HEK293 (cell line): Measurements from ENCODE around the gene C11orf54.

ENCODE experiments used
- CTCF ChIA-PET: fragments of 350-600 bp; formaldehyde crosslinking; extraction: SDS; loops from one replicate; lab custom pipeline; 2021; ENCODE audit warnings: antibody characterized with exemption; lab: Yijun Ruan, JAX
- POLR2A ChIA-PET: fragments of 300-600 bp; formaldehyde crosslinking; extraction: SDS; loops from one replicate; lab custom pipeline; 2020; ENCODE audit warnings: antibody characterized with exemption, inconsistent platforms; lab: Yijun Ruan, JAX
- H3K27ac ChIP-seq: fragments of 200-500 bp; sonication (Bioruptor generic); 2 replicates; pipeline ENCODE4 v1.5.1; 2014; ENCODE audit warnings: low read depth, low read length, control low read depth, inconsistent platforms; ENCODE audit errors: extremely low read depth
- H3K36me3 ChIP-seq, 2 experiments: fragments of 200-500 bp in 1 of 2; sonication (Bioruptor generic) in 1 of 2; 1 replicate in 1 of 2; 2 replicates in 1 of 2; pipeline ENCODE4 v1.5.1; 2014 to 2017; ENCODE audit warnings: inconsistent platforms in 2 of 2, low read length in 2 of 2; ENCODE audit not compliant: control insufficient read depth in 2 of 2, insufficient read depth in 1 of 2
- H3K4me1 ChIP-seq: fragments of 200-500 bp; sonication (Bioruptor generic); 2 replicates; pipeline ENCODE4 v1.5.1; 2014; ENCODE audit warnings: mild to moderate bottlenecking, low read length, inconsistent platforms; ENCODE audit not compliant: control insufficient read depth, insufficient read depth
- H3K4me3 ChIP-seq: 2 replicates; pipeline ENCODE4 v1.5.1; 2011; ENCODE audit warnings: low read depth, mild to moderate bottlenecking, control low read depth, low read length, moderate library complexity
- H3K9me3 ChIP-seq: fragments of 200-500 bp; sonication (Bioruptor generic); 2 replicates; pipeline ENCODE4 v1.5.1; 2014; ENCODE audit warnings: low read depth, low read length, inconsistent platforms; ENCODE audit not compliant: control insufficient read depth, insufficient read depth
- BCL11A ChIP-seq: fragments of 450-650 bp; formaldehyde crosslinking; IDR thresholded peaks from 2 replicates; pipeline ENCODE4 v1.5.1; 2016; ENCODE audit warnings: low read depth, missing biosample characterization, missing genetic modification characterization
- EGR2 ChIP-seq: fragments of 450-650 bp; formaldehyde crosslinking; IDR thresholded peaks from 2 replicates; pipeline ENCODE4 v1.5.1; 2016; ENCODE audit warnings: low read depth, missing biosample characterization, missing genetic modification characterization
- KLF1 ChIP-seq: fragments of 450-650 bp; formaldehyde crosslinking; IDR thresholded peaks from 2 replicates; pipeline ENCODE4 v1.5.1; 2016; ENCODE audit warnings: missing biosample characterization, missing genetic modification characterization
- MEIS1 ChIP-seq: sonication (generic); formaldehyde crosslinking; IDR thresholded peaks from 2 replicates; pipeline ENCODE4 v1.8.1; 2022; ENCODE audit warnings: missing genetic modification reagents, mild to moderate bottlenecking, borderline replicate concordance
- PRDM1 ChIP-seq: fragments of 450-650 bp; formaldehyde crosslinking; IDR thresholded peaks from 2 replicates; pipeline ENCODE4; 2016; ENCODE audit warnings: missing biosample characterization, missing genetic modification characterization
- SALL2 ChIP-seq: fragments of 450-650 bp; formaldehyde crosslinking; IDR thresholded peaks from 2 replicates; pipeline ENCODE4 v1.5.0; 2017; ENCODE audit warnings: missing biosample characterization, mild to moderate bottlenecking, missing genetic modification characterization, borderline replicate concordance
- ZBTB8A ChIP-seq: fragments of 450-650 bp; formaldehyde crosslinking; IDR thresholded peaks from 2 replicates; pipeline ENCODE4 v1.5.1; 2016; ENCODE audit warnings: missing biosample characterization, missing genetic modification characterization
- ZFP3 ChIP-seq: fragments of 450-650 bp; formaldehyde crosslinking; IDR thresholded peaks from 2 replicates; pipeline ENCODE4 v1.5.1; 2016; ENCODE audit warnings: low read depth, missing biosample characterization, missing genetic modification characterization
- ZNF138 ChIP-seq: fragments of 450-650 bp; formaldehyde crosslinking; IDR thresholded peaks from 2 replicates; pipeline ENCODE4 v1.5.1; 2016; ENCODE audit warnings: missing biosample characterization, missing genetic modification characterization, borderline replicate concordance
- ZNF24 ChIP-seq: fragments of 450-650 bp; formaldehyde crosslinking; IDR thresholded peaks from 2 replicates; pipeline ENCODE4 v1.5.1; 2016; ENCODE audit warnings: missing biosample characterization, missing genetic modification characterization
- ZNF274 ChIP-seq, 2 experiments: fragments of 200-500 bp in 1 of 2; fragments of 450-650 bp in 1 of 2; sonication (Bioruptor generic) in 1 of 2; formaldehyde crosslinking in 1 of 2; IDR thresholded peaks; 2 replicates each; pipeline versions ENCODE4 v1.5.1 to v1.6.1; 2014 to 2016; ENCODE audit warnings: borderline replicate concordance in 1 of 2, inconsistent platforms in 1 of 2, low read length in 1 of 2, missing biosample characterization in 1 of 2, missing genetic modification characterization in 1 of 2
- ZNF433 ChIP-seq: fragments of 450-650 bp; formaldehyde crosslinking; IDR thresholded peaks from 2 replicates; pipeline ENCODE4 v1.5.1; 2016; ENCODE audit warnings: missing biosample characterization, missing genetic modification characterization, low read depth
- ZNF558 ChIP-seq: fragments of 450-650 bp; formaldehyde crosslinking; IDR thresholded peaks from 2 replicates; pipeline ENCODE4 v1.5.1; 2016; ENCODE audit warnings: missing biosample characterization, missing genetic modification characterization
- ZNF585B ChIP-seq: fragments of 450-650 bp; formaldehyde crosslinking; IDR thresholded peaks from 2 replicates; pipeline ENCODE4 v1.5.1; 2016; ENCODE audit warnings: missing biosample characterization, missing genetic modification characterization
- ZNF600 ChIP-seq: fragments of 450-650 bp; formaldehyde crosslinking; IDR thresholded peaks from 2 replicates; pipeline ENCODE4 v1.5.1; 2016; ENCODE audit warnings: missing biosample characterization, missing genetic modification characterization
- ZNF664 ChIP-seq: fragments of 450-650 bp; formaldehyde crosslinking; IDR thresholded peaks from 2 replicates; pipeline ENCODE4 v1.5.1; 2016; ENCODE audit warnings: missing biosample characterization, missing genetic modification characterization
- ZSCAN16 ChIP-seq: fragments of 450-650 bp; formaldehyde crosslinking; IDR thresholded peaks from 2 replicates; pipeline ENCODE4 v1.5.1; 2016; ENCODE audit warnings: missing biosample characterization, missing genetic modification characterization
- TF ChIP-seq, protein P1 (sequence below): IDR thresholded peaks from 2 replicates; pipeline ENCODE4 v1.6.1; 2011; ENCODE audit warnings: mild to moderate bottlenecking, low read depth, low read length, borderline replicate concordance
- TF ChIP-seq, protein P2 (sequence below): fragments of 450-650 bp; formaldehyde crosslinking; IDR thresholded peaks from 2 replicates; pipeline ENCODE4 v1.5.1; 2017; ENCODE audit warnings: missing biosample characterization, missing genetic modification characterization

Gene C11orf54

DNA sequence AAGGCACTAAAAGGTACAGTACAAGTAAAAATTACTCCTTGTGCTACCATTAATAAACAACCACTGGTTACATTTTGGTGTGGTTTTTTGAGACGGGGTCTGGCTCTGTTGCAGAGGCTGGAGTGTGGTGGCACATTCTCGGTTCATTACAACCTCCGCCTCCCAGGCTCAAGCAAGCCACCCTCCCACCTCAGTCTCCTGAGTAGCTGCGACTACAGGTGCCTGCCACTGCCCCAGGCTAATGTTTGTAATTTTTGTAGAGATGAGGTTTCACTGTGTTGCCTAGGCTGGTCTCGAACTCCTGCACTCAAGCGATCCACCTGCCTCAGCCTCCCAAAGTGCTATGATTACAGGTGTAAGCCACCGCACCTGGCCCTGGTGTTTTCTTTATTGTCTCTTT is 20.9 kb upstream of the C11orf54 start:
- CTCF ChIA-PET = no interaction called here
- H3K27ac ChIP-seq = no peak overlapping the region
- POLR2A ChIA-PET = no interaction called here
- no peaks in the 10 kb centered on the region for H3K9me3 ChIP-seq
- no peaks in the 10 kb centered on the region for H3K4me1 ChIP-seq
- TF ChIP-seq ZNF24 (no peak), ZNF274 (IDR thresholded peaks at IDR 0.05; ENCODE audit: low read length) (no peak), ZNF274 (tag by site-specific recombination; IDR thresholded peaks at IDR 0.05; ENCODE audit: borderline replicate concordance) (no peak)
- H3K4me3 ChIP-seq = no peak overlapping the region
- H3K36me3 ChIP-seq = peaks cover 18 to 86% of the 10 kb centered on the region in 2 experiments; a peak in 2 of 3 replicates

DNA sequence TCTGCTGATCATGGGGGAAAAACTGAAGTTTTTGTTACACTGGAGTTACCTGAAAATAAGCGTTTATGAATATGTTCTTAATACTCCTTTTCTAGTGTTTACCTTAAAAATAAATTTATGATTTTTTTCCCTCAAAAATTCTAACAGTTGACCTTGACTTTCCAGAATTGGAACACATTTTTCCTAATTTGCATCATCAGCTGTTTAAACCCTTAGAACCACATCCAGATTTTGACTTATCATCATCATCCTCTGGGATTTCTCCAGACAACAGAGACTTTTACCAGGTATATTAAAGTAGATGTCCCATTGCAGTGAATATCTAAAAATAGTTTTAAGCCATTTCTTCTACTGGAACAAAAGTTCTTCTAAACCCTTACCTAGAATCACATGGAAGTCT is 17.4 kb upstream of the C11orf54 start:
- peaks cover 18 to 94% of the 10 kb centered on the region in 2 experiments; a peak in 2 of 3 replicates for H3K36me3 ChIP-seq
- H3K4me1 ChIP-seq = no peaks in the 10 kb centered on the region
- ChIA-PET CTCF (no interaction called here), POLR2A (no interaction called here)
- no peak for TF ChIP-seq ZNF558 (tag by site-specific recombination)
- TF ChIP-seq, protein P1, sequence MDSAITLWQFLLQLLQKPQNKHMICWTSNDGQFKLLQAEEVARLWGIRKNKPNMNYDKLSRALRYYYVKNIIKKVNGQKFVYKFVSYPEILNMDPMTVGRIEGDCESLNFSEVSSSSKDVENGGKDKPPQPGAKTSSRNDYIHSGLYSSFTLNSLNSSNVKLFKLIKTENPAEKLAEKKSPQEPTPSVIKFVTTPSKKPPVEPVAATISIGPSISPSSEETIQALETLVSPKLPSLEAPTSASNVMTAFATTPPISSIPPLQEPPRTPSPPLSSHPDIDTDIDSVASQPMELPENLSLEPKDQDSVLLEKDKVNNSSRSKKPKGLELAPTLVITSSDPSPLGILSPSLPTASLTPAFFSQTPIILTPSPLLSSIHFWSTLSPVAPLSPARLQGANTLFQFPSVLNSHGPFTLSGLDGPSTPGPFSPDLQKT = no peak
- TF ChIP-seq ZNF585B (tag by site-specific recombination) = no peak
- no peak for TF ChIP-seq ZNF433 (tag by site-specific recombination)
- TF ChIP-seq ZSCAN16 = no peak
- no peak for TF ChIP-seq SALL2
- TF ChIP-seq ZFP3 (tag by site-specific recombination) = no peak
- no peak for TF ChIP-seq ZNF274 (IDR thresholded peaks at IDR 0.05; ENCODE audit: low read length)
- TF ChIP-seq ZNF274 (tag by site-specific recombination; IDR thresholded peaks at IDR 0.05; ENCODE audit: borderline replicate concordance) = no peak
- no peak for TF ChIP-seq KLF1
- no peak for TF ChIP-seq EGR2
- no peak for TF ChIP-seq ZNF600 (tag by site-specific recombination)
- no peak for TF ChIP-seq ZBTB8A (tag by site-specific recombination)
- TF ChIP-seq BCL11A (tag by site-specific recombination) = no peak
- no peak for TF ChIP-seq ZNF138 (tag by site-specific recombination)
- TF ChIP-seq ZNF664 = no peak
- no peak overlapping the region for H3K4me3 ChIP-seq
- H3K27ac ChIP-seq = no peak overlapping the region
- no peaks in the 10 kb centered on the region for H3K9me3 ChIP-seq

DNA sequence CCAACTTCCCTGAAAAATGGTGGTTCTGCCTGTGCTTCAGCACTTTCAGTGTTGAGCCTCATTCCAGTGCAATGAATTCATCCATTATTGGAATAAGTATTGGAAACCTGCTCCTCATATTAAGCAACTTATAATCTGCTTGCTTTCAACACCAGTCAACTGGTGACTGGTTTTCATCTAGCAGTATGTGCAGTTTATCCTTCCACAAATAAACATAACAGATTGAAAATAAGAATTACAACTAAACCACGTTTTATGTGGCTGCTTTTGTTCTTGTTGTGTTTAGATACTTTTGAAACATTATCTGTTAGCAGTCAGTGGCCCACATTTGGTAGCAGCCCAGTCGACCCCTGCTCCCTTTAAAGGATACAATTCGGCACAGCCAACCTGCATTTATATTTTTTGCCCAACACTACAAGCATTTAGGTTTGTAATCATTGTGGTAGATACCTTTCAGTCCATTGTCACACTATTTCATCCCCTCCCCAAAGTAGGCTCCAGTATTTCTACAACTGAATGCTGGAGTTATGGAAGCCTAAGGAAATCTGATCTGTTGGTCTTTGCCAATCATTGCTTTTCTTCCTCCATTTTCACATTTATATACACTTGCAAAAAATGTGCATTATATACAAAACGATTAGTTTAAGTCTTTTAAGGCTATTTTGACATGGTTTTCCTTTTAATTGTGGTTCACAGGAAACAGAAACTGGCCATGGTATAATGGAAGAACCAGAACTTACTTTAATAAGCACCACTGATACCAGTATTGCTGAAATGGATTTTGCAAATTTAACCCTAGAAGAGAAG is 13.3 kb upstream of the C11orf54 start:
- no peak overlapping the region for H3K27ac ChIP-seq

More for the DNA sequence above, 13.3 kb upstream of the C11orf54 start:
- ChIA-PET CTCF (no interaction called here), POLR2A (interaction anchor here (2.1 to 5.3 kb wide), 2 partner anchors 12 to 56 kb away, joined by 6 to 48 read pairs; partner anchors contain the start of genes C11orf54, MED17 and TAF1D)
- Histone ChIP-seq H3K36me3 (peaks cover 23 to 97% of the 10 kb centered on the region in 2 experiments), H3K4me1 (no peaks in the 10 kb centered on the region), H3K4me3 (no peak overlapping the region), H3K9me3 (no peaks in the 10 kb centered on the region)
- no peak for TF ChIP-seq MEIS1 (CRISPR knock-in tag)
- TF ChIP-seq, protein P2, sequence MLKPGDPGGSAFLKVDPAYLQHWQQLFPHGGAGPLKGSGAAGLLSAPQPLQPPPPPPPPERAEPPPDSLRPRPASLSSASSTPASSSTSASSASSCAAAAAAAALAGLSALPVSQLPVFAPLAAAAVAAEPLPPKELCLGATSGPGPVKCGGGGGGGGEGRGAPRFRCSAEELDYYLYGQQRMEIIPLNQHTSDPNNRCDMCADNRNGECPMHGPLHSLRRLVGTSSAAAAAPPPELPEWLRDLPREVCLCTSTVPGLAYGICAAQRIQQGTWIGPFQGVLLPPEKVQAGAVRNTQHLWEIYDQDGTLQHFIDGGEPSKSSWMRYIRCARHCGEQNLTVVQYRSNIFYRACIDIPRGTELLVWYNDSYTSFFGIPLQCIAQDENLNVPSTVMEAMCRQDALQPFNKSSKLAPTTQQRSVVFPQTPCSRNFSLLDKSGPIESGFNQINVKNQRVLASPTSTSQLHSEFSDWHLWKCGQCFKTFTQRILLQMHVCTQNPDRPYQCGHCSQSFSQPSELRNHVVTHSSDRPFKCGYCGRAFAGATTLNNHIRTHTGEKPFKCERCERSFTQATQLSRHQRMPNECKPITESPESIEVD (tag by site-specific recombination) = peak; percentile 46
- TF ChIP-seq PRDM1 (tag by site-specific recombination) = 0 out of 2 replicates have a peak, but pooled peaks have one; percentile 6
